Ramos (cell line): ENCODE results near the gene SRPX.

Source experiments
- in situ Hi-C: fragments of 300-500 bp; cut with MboI; formaldehyde crosslinking; loops from one replicate; pipeline ENCODE4 v1.14.3; 2022; ENCODE audit warnings: low sequenced_read_pairs; ENCODE audit not compliant: unreplicated experiment

Gene SRPX

GRCh38 chrX:38102240-38102639 lies 118.4 kb downstream of the SRPX start:
- in situ Hi-C loops: no loop called here

GRCh38 chrX:38099688-38100087 lies 121.0 kb downstream of the SRPX start:
- in situ Hi-C loops: no loop called here
